Stimulated activated CD4-positive, alpha-beta T cell treated with anti-CD3 and anti-CD28 coated beads, Interleukin-4, amount 100 ng/mL, for 1 hour (primary cell): ENCODE measurements around the gene CNTNAP1.
A peak's percentile ranks its signal among the peaks of the same experiment; 100 is the strongest.
"Not testable (repeated sequence)": the region's sequence is repeated elsewhere in the genome, so short reads cannot be mapped to it uniquely, and the experiment has no call there.

Experiments used
- DNase-seq: peaks from one replicate; pipeline ENCODE4 v3.0.0-alpha.2; 2020

The CNTNAP1 gene

GRCh38 chr17:42681976-42682721 lies at the start of gene CNTNAP1:
CNTNAP1 (plus strand) TSS chr17:42682531; CDS start chr17:42682830, 299 bp downstream.
- DNase-seq: no peak

- no peak for DNase-seq
Observed at GRCh38 chr17:42632949-42633444, 49.3 kb upstream of the CNTNAP1 start.

GRCh38 chr17:42639525-42640113 lies 42.7 kb upstream of the CNTNAP1 start:
- no peak for DNase-seq

GRCh38 chr17:42640121-42640520 lies 42.2 kb upstream of the CNTNAP1 start:
- DNase-seq: no peak

GRCh38 chr17:42642336-42642735 lies 40.0 kb upstream of the CNTNAP1 start:
- no peak for DNase-seq

GRCh38 chr17:42647778-42648177 lies 34.6 kb upstream of the CNTNAP1 start:
- DNase-seq: no peak

- DNase-seq: no peak
Observed at GRCh38 chr17:42651392-42651791, 30.9 kb upstream of the CNTNAP1 start.

GRCh38 chr17:42653179-42654124 lies 28.9 kb upstream of the CNTNAP1 start:
- no peak for DNase-seq

GRCh38 chr17:42655528-42655927 lies 26.8 kb upstream of the CNTNAP1 start:
- DNase-seq: no peak

GRCh38 chr17:42657824-42658588 lies 24.3 kb upstream of the CNTNAP1 start:
- no peak for DNase-seq

- peak; percentile 82 for DNase-seq
Observed at GRCh38 chr17:42659079-42659931, 23.0 kb upstream of the CNTNAP1 start, which contains the start of gene TUBG2. TUBG2 (plus strand) TSS chr17:42659284; CDS start chr17:42659504, 220 bp downstream.

GRCh38 chr17:42659932-42660274 lies 22.4 kb upstream of the CNTNAP1 start:
- not testable (repeated sequence) for DNase-seq

- DNase-seq: no peak
Observed at GRCh38 chr17:42660692-42661345, 21.5 kb upstream of the CNTNAP1 start.

GRCh38 chr17:42665581-42666001 lies 16.7 kb upstream of the CNTNAP1 start:
- no peak for DNase-seq

- DNase-seq: not testable (repeated sequence)
Observed at GRCh38 chr17:42666126-42666525, 16.2 kb upstream of the CNTNAP1 start.

GRCh38 chr17:42667088-42667951 lies 15.0 kb upstream of the CNTNAP1 start:
- no peak for DNase-seq

GRCh38 chr17:42669705-42669976 lies 12.7 kb upstream of the CNTNAP1 start:
- DNase-seq: no peak

- peak; percentile 58 for DNase-seq
Observed at GRCh38 chr17:42669977-42670788, 12.1 kb upstream of the CNTNAP1 start.
